OCI-LY1 (cell line): ENCODE data around the gene SEC23A.

Source experiments
- H2AFZ ChIP-seq: fragments of 200-600 bp; sonication (generic), shearing (Covaris generic); 2 replicates; pipeline ENCODE4 v1.6.0; 2014; ENCODE audit warnings: antibody characterized with exemption, mild to moderate bottlenecking, low read length
- H3F3A ChIP-seq: fragments of 200-600 bp; sonication (generic), shearing (Covaris generic); 2 replicates; pipeline ENCODE4 v1.6.0; 2014; ENCODE audit warnings: mild to moderate bottlenecking, antibody characterized with exemption, low read length, moderate library complexity; ENCODE audit not compliant: insufficient read depth
- H3K27ac ChIP-seq: fragments of 200-600 bp; sonication (generic); 2 replicates; pipeline ENCODE4 v1.5.1; 2014; ENCODE audit warnings: low read length, mixed run types, mild to moderate bottlenecking, low read depth; ENCODE audit not compliant: poor library complexity, severe bottlenecking
- H3K27me3 ChIP-seq: fragments of 200-600 bp; sonication (generic); 2 replicates; pipeline ENCODE4 v1.6.0; 2014; ENCODE audit warnings: antibody characterized with exemption, mild to moderate bottlenecking, low read length, moderate library complexity; ENCODE audit not compliant: insufficient read depth
- H3K36me3 ChIP-seq: fragments of 200-600 bp; sonication (generic); 2 replicates; pipeline ENCODE4 v1.6.1; 2014; ENCODE audit warnings: mild to moderate bottlenecking, antibody characterized with exemption, low read length, moderate library complexity, mixed read lengths; ENCODE audit not compliant: insufficient read depth
- H3K4me1 ChIP-seq: fragments of 200-600 bp; sonication (generic); 2 replicates; pipeline ENCODE4 v1.5.1; 2014; ENCODE audit warnings: mild to moderate bottlenecking, low read length, moderate library complexity; ENCODE audit not compliant: insufficient read depth, severe bottlenecking
- H3K4me2 ChIP-seq: fragments of 200-600 bp; sonication (generic), shearing (Covaris generic); 2 replicates; pipeline ENCODE4 v1.6.1; 2014; ENCODE audit warnings: low read length
- H3K4me3 ChIP-seq: fragments of 200-600 bp; sonication (generic); 2 replicates; pipeline ENCODE4 v1.5.1; 2014; ENCODE audit warnings: low read length, low read depth, mild to moderate bottlenecking, mixed read lengths; ENCODE audit not compliant: poor library complexity, severe bottlenecking
- H3K79me2 ChIP-seq: fragments of 200-600 bp; shearing (Covaris generic); 2 replicates; pipeline ENCODE4 v1.6.1; 2016; ENCODE audit warnings: mixed run types, low read length, mixed read lengths; ENCODE audit not compliant: insufficient read depth
- H3K9ac ChIP-seq: fragments of 200-600 bp; sonication (generic), shearing (Covaris generic); 2 replicates; pipeline ENCODE4 v1.6.1; 2014; ENCODE audit warnings: mild to moderate bottlenecking, low read length, mixed read lengths
- H3K9me2 ChIP-seq: fragments of 200-600 bp; sonication (generic), shearing (Covaris generic); 2 replicates; pipeline ENCODE4 v1.6.1; 2014; ENCODE audit warnings: low read depth, mild to moderate bottlenecking, low read length, mixed read lengths
- H3K9me3 ChIP-seq: fragments of 200-600 bp; shearing (Covaris generic); 2 replicates; pipeline ENCODE4 v1.6.1; 2014; ENCODE audit warnings: low read length, mixed read lengths
- H4K20me1 ChIP-seq: fragments of 200-600 bp; sonication (generic), shearing (Covaris generic); 2 replicates; pipeline ENCODE4 v1.6.0; 2016; ENCODE audit warnings: mild to moderate bottlenecking, low read length; ENCODE audit not compliant: insufficient read depth
- CTCF ChIP-seq: fragments of 200-600 bp; sonication (generic), shearing (Covaris generic); IDR thresholded peaks from 2 replicates; pipeline ENCODE4 v1.5.1; 2017; ENCODE audit warnings: mild to moderate bottlenecking, antibody characterized with exemption, low read length, moderate library complexity, mixed read lengths
- EZH2 ChIP-seq: fragments of 200-600 bp; sonication (generic), shearing (Covaris generic); IDR thresholded peaks from 2 replicates; pipeline ENCODE4 v1.8.0; 2017; ENCODE audit warnings: borderline replicate concordance, mixed run types, mild to moderate bottlenecking, antibody characterized with exemption, low read length, moderate library complexity, mixed read lengths

The SEC23A gene

GRCh38 chr14:39006721-39007410 is 96.2 kb downstream of the SEC23A start:
- Histone ChIP-seq H3F3A (no peaks in the 10 kb centered on the region), H3K9me2 (no peaks in the 10 kb centered on the region), H3K9me3 (no peaks in the 10 kb centered on the region), H4K20me1 (no peaks in the 10 kb centered on the region), H3K36me3 (no peaks in the 10 kb centered on the region), H3K4me2 (no peak overlapping the region), H3K27ac (no peak overlapping the region), H3K4me1 (no peaks in the 10 kb centered on the region), H3K4me3 (no peak overlapping the region), H3K9ac (no peak overlapping the region), H2AFZ (no peak overlapping the region), H3K27me3 (no peaks in the 10 kb centered on the region), H3K79me2 (no peaks in the 10 kb centered on the region)
- TF ChIP-seq EZH2 (no peak), CTCF (no peak)

GRCh38 chr14:39005044-39005880 is 97.8 kb downstream of the SEC23A start:
- H3K79me2 ChIP-seq = no peaks in the 10 kb centered on the region
- no peaks in the 10 kb centered on the region for H4K20me1 ChIP-seq
- H3K27ac ChIP-seq = no peak overlapping the region
- TF ChIP-seq EZH2 (no peak), CTCF (no peak)
- H3F3A ChIP-seq = no peaks in the 10 kb centered on the region
- H3K27me3 ChIP-seq = no peaks in the 10 kb centered on the region
- H3K36me3 ChIP-seq = no peaks in the 10 kb centered on the region
- no peaks in the 10 kb centered on the region for H3K9me2 ChIP-seq
- no peak overlapping the region for H3K4me2 ChIP-seq
- H2AFZ ChIP-seq = no peak overlapping the region
- H3K9ac ChIP-seq = no peak overlapping the region
- H3K4me1 ChIP-seq = no peaks in the 10 kb centered on the region
- no peaks in the 10 kb centered on the region for H3K9me3 ChIP-seq
- H3K4me3 ChIP-seq = no peak overlapping the region

- Histone ChIP-seq H3K9ac (no peak overlapping the region), H3K27ac (no peak overlapping the region), H3K4me2 (no peak overlapping the region), H4K20me1 (no peaks in the 10 kb centered on the region), H3F3A (no peaks in the 10 kb centered on the region; the same call in 1 of the 2 replicates), H3K36me3 (no peaks in the 10 kb centered on the region), H3K9me3 (no peaks in the 10 kb centered on the region), H3K4me1 (no peaks in the 10 kb centered on the region), H2AFZ (no peak overlapping the region), H3K9me2 (no peaks in the 10 kb centered on the region), H3K79me2 (no peaks in the 10 kb centered on the region), H3K27me3 (no peaks in the 10 kb centered on the region), H3K4me3 (no peak overlapping the region)
- TF ChIP-seq EZH2 = no peak
- TF ChIP-seq CTCF = no peak
These were observed 103.1 kb downstream of the SEC23A start for GRCh38 chr14:38999949-39000348.
